ENCODE results near the gene CAMK1D.

- TF ChIP-seq CTCF (conservative IDR thresholded peaks at IDR 0.05; ENCODE audit: low read length) (no peak), EZH2phosphoT487 (IDR thresholded peaks at IDR 0.05; ENCODE audit: borderline replicate concordance, low read depth, low read length) (no peak)
Observed at GRCh38 chr10:12667052-12667451, 317.7 kb downstream of the CAMK1D start.

Measured in OCI-LY7 (cell line).